Left ventricle myocardium superior (tissue), 1 donor: ENCODE data around the gene CYB561A3. TPM values are rescaled to one million over a fixed set of nuclear protein-coding genes. Genes with fewer than 3 reads are reported as not detected.
"Not testable (repeated sequence)": the region's sequence is repeated elsewhere in the genome, so short reads cannot be mapped to it uniquely, and the experiment has no call there.

ENCODE experiments used
- ATAC-seq: fragments of 200-7000 bp; cut with Tn5 transposase; one replicate; pipeline ENCODE4 v1.9.1; 2020; ENCODE audit warnings: mild to moderate bottlenecking, moderate library complexity
- DNase-seq: peaks from one replicate; pipeline ENCODE4 v3.0.0-alpha.2; 2020
- intact Hi-C: fragments of 100-400 bp; cut with micrococcal nuclease; formaldehyde crosslinking; loops from one replicate; pipeline ENCODE4 v1.11.0; 2022
- long read RNA-seq: library from polyadenylated mRNA; unstranded; transcript quantifications from one replicate; pipeline ENCODE4 v2.0.0, GENCODE V29; 2021
- total RNA-seq: library from RNA; stranded (reverse); fragmentation: NEBNext Ultra II Directional; extraction: Animal tissue kit (Norgen Biotek cat#: 25700); gene quantifications from one replicate; pipeline ENCODE4 v1.2.1, GENCODE V29; 2021
- donor health status: DM: no; HTN: yes; CAD: no; lungs with severe emphysema.

The CYB561A3 gene, protein sequence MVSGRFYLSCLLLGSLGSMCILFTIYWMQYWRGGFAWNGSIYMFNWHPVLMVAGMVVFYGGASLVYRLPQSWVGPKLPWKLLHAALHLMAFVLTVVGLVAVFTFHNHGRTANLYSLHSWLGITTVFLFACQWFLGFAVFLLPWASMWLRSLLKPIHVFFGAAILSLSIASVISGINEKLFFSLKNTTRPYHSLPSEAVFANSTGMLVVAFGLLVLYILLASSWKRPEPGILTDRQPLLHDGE
- 10.9 TPM for total RNA-seq
- long read RNA-seq, transcript CYB561A3-201 (7 exons, 3,061 nt) = major isoform, 22 of 34 reads
- long read RNA-seq, partial matches to known transcripts = 3 of 34 reads
- long read RNA-seq, other reads (novel, unspliced or antisense) = 7 of 34 reads

DNA sequence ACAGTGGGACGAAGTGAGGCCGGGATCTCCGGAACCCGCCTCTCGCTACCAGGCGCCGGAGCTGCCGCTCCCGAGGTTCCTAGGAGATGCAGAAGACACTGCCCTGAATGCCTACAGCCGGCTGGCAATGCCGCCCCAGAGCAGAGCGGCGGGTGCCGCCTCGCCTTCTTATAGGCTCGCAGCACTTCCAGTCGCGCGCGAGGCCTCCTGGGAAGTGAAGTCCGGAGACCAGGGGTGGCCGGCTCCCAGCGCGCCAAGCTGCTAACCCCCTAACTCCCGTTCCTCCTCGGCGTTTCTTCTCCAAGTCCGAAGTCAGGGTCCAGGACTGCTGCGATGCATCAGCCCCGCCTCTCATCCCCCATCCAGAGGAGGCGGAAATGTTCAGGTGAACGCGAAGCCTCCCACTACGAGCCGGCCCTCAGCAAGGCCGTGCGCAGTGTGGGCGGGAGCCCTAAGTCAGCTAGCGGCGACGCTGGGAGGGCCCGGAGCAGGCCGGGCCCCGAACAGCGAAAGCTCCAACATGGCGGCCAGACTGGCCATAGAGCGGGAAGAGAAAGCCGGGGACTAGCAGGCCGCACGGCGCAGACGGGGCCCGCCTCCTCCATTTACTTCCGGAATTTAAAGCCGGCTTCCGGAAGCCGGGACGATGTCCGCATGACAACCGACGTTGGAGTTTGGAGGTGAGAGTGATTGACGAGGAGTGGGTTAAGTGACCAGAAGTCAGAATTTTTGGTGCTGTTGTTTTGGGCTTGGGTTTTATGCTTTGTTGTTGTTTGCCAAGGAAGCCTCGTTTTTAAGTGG, at the start of gene CYB561A3, which contains the start of gene TMEM138:
TSS of gene CYB561A3 (minus strand) at position 142 of the 801 bp plus-strand sequence. CDS start 5,169 bp downstream, outside the sequence.
TSS of gene TMEM138 (plus strand) at position 634 of the 801 bp plus-strand sequence. CDS start 2,017 bp downstream, outside the sequence.
- DNase-seq (peak; percentile 95), ATAC-seq (peak; percentile 97)
- intact Hi-C loops = no loop called here

DNA sequence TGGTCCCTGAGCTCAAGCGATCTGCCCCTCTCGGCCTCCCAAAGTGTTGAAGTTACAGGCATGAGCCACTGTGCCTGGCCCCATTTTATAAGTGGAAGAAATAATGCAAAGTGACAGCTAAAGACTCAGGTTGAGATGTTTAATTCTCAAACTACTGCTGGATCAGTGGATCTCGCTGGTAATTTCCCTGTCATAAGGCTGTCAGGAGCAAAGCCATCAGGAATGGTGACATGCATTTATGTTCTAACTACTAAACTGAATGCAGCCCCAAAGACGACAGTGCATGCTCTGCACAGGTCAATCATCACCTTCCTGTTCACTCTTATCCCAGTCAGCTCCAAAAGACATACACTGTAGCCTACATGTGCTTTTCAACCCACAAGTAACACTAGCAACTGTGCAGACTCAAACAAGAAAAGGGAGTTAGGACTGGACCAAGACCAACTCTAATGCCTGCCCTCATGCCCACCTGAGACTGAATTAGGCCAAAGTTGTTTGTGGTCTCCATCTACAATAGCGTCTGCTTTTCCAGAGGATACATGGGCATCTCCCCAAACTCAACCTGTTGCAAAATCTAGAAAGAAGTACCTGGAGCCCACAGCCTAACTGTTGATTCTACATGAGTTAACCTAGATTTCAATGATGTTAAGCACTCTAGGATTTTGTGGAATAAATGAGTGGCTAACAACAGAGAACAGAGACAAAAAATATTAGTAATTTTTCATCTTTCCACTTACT, 45.5 kb upstream of the CYB561A3 start:
- intact Hi-C loops = no loop called here
- ATAC-seq (no peak), DNase-seq (no peak)

DNA sequence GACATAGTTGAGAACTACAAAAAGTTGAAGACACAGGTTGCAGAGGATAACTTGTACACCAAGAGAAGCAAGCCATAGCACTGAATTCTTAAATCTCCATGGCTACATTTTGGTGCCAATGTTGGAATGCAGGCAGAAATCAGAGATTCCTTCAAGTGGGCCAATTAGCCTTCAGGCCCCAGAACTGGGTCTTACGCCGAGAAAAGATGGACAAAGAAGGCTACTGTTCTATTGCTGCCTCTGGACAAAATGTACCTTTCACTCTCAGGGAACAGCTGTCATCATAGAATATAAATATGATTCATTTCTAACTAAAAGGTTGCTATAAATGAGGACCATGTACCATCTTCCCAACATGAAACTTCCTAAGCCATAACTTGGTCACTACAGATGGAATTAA, 44.4 kb upstream of the CYB561A3 start:
- ATAC-seq (no peak), DNase-seq (no peak)
- intact Hi-C loops = no loop called here

DNA sequence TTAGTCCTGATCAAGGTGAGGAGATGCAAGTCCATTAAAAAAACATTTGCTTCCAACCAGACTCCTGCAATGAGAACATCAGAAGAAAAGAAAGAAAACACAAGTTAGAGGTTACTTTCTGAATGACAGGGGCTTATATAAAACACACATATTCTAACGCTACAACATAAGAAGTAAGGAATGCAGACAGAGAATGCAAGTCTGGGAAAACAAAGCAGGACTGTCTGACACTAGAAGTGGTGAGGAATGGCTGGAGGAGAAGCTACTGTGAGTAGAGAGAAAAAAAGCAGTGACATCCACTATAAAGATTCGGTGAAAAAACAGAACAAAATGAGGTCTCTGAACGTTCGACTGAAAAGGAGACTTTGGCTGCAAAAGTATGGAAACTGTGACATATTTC, 43.0 kb upstream of the CYB561A3 start:
- no peak for ATAC-seq
- DNase-seq = no peak
- intact Hi-C loops = no loop called here

DNA sequence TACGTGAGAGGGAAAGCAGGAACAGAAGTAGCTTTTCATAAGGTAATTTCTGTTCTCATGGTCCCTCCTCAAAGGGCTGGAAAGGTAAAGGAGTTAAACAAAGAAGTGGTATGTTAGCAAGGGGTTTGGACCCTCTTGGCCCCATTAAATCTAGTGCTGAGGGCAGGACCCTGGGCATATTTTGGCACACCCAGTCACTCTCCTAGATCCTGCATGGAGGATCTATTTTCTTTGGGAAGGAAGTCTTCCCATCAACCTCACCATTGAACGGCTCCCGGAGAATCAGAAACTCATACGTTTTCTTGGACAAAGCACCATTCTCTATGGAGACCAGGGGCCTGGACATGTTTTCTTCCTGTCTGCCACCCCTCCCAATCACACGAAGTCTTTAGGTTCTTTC, 42.4 kb upstream of the CYB561A3 start:
- DNase-seq (no peak), ATAC-seq (no peak)
- intact Hi-C loops = no loop called here

DNA sequence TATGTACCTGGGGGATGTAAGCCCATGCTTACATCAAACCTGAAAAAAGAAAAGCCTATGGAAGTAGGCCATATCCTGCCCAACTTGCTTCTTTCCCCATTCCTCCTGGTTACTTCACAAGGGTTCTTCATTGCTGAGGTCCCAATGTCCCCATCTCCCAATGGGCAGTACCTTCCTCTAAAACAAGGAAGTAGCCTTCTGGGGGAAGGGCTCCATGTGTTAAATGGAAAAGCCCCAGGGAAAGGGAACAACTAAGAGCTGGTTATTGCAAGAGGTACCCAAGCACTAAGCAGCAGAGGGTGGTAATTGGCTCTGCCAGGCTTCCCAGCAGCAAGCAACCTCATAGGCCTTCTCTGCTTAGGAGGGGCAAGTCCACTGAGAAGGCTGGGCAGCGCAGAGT, 42.0 kb upstream of the CYB561A3 start:
- ATAC-seq (no peak), DNase-seq (no peak)
- intact Hi-C loops = no loop called here

DNA sequence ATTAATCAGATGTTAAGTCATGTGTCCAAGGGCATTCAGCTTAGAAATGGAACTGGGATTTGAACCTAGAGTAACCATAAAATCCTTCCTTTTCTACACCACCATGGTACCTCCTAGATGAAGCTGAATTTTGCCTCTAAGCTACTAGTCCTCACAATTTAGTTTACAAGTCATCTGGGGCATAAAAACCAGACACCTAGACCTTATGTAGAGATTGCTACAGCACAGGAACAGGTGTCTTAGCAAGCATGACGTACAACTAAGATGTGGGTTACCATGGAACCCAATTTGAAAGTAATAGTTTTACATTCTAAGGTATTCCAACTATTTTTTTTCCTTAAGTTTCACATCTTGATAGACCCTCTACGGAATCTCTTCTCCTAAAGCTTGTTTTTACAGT, 39.9 kb upstream of the CYB561A3 start:
- intact Hi-C loops = no loop called here
- ATAC-seq (no peak), DNase-seq (no peak)

DNA sequence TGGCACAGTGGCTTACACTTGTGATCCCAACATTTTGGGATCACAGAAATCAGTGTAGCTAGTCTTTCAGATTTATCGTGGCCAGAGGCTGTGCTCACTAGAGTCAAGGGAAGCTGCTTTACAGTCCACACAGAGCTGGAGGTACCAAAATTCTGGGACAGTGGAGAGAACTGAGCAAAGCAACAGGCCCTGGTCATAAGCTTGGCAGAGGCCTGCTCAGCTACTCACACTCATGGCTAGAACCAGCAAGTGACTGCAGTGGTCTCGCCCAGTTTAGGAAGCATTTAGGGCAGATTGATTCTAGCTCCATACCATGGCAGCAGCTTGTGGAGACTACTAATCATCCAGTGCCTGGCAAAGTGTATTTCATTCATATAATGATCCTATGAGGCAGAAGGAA, 39.5 kb upstream of the CYB561A3 start:
- ATAC-seq (no peak), DNase-seq (no peak)
- intact Hi-C loops = no loop called here

DNA sequence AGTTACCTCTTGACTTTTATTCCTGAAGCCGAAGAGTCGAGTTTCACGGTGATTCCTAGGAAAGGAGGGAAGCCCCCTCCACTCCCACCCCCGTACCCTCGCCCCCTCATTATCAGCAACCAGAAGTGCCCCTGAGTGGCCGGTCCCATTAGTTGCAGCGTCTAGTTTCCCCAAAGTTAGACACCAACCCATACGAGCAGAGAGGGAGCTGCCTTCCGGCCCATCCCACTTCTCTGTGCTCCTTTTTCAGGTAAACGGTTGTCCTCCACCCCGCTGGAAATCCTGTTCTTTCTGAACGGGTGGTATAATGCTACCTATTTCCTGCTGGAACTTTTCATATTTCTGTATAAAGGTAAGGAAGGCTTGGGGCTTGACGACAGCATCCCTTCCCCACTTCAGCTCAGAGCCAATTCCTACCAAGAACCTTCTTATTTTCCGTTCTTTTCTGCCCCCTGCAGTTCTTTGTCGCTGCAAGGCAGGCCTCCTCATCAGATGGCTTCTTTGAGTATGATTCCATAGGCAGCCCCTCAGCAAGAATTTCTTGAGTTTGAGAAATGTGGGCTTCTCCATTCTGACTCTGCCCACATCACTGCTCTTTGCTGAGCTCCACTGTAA, 31.4 kb upstream of the CYB561A3 start:
- DNase-seq (no peak), ATAC-seq (peak; percentile 11)
- intact Hi-C loops = no loop called here

DNA sequence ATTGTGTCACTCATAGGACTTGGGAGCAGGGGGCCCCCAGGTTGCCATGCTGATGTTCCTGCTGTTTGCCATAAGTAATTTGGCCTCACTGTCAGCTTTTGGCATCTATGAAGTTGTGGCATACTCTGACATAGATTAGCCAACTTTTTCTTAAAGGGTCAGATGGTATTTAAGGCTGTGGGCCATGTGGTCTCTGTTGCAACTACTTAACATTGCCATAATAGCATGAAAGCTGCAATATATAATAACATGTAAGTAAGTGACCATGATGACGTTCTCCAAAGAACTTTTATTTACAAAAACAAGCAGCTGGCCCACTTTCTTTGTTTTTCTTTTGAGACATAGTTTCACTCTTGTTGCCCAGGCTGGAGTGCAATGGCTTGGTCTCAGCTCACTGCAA, 28.5 kb upstream of the CYB561A3 start:
- DNase-seq (no peak), ATAC-seq (no peak)
- intact Hi-C loops = no loop called here

DNA sequence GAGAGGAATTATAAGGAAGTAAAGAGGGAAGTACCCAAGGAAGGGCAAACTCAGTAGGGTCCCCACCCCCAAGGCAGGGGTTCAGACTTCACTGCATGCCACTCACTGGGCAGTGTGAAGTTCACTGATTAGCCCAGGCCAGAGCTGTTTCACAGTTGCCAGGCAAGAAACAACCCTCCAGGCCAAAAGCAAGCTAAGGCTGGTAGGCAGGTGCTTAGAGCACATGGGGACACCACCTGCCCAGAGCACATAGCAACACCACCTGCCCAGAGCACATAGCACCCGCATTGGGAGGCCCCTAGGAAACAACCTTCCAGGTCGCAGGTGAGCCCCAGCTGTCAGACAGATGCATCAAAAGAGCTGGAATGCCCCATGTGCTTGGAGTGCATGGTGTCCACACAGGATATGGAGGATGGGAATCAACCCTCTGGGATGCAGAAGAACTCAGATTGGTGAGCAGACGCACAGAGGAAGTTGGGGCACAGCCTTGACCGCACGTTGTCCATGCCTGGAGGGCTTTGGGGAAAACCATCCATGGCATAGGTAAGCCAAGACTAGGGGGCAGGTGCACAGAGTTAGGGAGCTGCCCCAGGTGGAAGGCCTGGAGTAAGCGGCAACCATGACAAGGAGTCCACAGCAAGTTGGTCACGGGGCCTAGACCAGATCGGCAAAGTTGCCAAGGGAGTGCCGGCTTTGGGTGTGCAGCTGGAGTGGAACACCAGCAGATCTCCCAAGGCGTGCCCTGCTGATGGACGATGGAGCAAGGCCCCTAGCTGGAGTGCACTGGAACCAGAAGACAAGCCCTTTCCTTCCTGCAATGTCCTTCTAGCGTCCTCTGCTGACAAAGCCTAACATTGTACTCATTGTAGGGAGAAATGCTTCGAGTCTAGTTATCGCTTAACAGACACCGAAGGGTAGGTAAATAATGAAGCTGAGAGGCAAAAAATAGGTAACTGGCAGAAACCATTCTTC, 22.9 kb upstream of the CYB561A3 start:
- ATAC-seq = no peak
- intact Hi-C loops = loop anchor here (2.0 kb wide), 1 partner anchor 48 kb away; no protein-coding TSS in a partner anchor
- no peak for DNase-seq

DNA sequence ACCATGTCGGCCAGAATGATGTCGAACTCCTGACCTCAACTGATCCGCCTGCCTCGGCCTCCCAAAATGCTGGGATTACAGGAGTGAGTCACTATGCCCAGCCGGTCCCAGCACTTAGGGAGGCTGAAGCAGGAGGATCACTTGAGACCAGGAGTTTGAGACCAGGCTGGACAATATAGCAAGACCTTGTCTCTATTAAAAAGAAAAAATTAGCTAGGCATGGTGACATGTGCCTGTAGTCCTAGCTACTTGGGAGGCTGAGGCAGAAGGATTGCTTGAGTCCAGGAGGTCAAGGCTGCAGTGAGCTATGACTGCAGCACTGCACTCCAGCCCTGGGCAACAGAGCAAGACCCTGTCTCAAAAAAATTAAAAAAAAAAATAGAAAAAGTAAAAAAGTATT, 22.2 kb upstream of the CYB561A3 start:
- DNase-seq, ATAC-seq: not testable (repeated sequence)
- intact Hi-C loops = loop anchor here (2.0 kb wide), 1 partner anchor 47 kb away; no protein-coding TSS in a partner anchor

DNA sequence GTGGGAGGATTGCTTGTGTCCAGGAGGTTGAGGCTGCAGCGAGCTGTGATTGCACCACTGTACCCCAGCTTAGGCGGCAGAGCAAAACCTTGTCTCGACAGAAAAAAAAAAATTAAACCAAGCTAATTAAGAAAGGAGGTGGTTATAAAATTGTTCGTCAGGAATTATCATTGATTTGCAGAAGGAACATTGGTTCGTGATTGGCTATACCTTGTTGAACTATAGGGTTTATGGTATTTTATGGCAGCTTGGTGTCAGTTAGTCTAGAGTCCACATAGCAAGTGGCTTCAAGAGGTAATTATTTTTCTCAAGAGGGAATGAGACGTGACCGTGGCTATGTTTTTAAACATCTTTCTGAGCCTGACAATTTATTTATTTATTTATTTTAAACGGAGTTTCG, 19.2 kb upstream of the CYB561A3 start:
- intact Hi-C loops = no loop called here
- no peak for DNase-seq
- no peak for ATAC-seq

DNA sequence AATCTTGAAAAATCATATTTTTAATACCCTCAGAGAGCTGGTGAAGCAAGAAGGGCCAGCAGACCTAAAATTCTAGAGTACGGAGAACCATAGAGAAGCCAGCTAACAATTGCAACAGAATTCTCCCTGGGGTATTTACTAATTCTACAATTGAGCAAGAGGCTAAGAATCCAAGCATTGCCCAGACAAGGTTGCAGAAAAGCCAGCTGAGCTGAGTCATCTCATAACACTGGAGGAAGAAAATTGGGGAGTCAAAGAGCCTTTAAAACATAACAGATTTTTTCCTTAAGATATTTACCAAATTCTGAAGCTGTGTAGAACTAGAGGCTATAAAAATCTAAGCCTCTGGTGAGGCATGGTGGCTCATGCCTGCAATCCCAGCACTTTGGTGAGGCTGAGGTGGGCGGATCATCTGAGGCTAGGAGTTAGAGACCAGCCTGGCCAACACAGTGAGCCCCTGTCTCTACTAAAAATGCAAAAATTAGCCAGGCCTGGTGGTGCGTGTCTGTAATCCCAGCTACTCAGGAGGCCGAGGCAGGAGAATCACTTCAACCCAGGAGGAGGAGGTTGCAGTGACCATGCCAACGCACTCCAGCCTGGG, 17.1 kb upstream of the CYB561A3 start:
- intact Hi-C loops = no loop called here
- ATAC-seq (peak; percentile 96), DNase-seq (no peak)

DNA sequence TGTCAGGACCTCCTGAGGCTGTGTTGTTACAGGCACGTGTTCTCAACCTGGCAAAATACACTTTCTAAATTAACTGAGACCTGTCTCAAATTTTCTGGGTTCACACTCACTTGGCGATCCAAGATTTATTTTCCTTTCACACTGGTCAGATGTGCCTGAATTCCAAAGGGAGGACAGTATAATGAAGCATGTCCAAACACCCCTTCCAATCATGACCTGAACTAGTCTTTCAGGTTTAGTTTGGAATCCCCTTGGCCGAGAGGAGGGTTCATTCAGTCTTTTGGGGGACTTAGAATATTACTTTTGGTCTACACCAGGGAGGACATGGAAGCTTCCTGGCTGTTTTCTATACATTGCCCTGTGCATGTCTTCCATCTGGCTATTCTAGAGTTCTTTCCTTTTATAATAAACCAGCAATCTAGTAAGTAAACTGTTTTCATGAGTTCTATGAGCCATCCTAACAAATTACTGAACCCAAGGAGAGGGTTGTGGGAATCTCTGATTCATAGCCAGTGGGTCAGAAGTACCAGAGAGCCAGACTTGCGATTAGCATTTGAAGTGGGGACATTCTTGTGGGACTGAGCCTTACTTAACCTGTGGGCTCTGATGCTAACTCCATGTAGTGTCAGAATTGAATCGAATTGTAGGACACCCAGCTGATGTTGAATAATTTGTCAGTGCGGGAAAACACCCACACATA, 15.9 kb upstream of the CYB561A3 start:
- ATAC-seq (no peak), DNase-seq (no peak)
- intact Hi-C loops = no loop called here

DNA sequence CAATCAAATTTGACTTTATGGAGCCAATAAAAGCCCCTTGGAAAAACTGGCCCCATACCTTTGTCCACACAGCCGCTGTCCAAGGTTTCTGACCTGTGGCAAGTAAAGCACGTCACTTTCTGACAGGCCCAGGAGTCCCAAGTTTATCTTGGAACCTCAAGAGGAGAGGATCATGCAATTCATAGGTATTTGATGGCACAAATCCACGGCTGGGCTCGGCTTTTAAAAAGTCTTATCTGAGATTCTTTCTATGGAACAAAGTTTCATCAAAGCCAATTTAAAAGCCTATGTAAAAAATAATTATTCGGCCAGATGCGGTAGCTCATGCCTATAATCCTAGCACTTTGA, 14.1 kb upstream of the CYB561A3 start:
- no peak for ATAC-seq
- intact Hi-C loops = no loop called here
- no peak for DNase-seq
